ENCODE measurements around the gene GMEB2.

GMEB2 gene

GRCh38 chr20:63557481-63557891 lies 69.4 kb downstream of the GMEB2 start:
- no peak for TF ChIP-seq CTCF (IDR thresholded peaks at IDR 0.05; ENCODE audit: insufficient read depth, low read depth, low read length, missing control alignments)
- H3K4me3 ChIP-seq (ENCODE audit: low read length) = no peak overlapping the region
- DNase-seq (ENCODE audit: low read depth) = no peak

GRCh38 chr20:63556873-63557478 lies 69.9 kb downstream of the GMEB2 start:
- DNase-seq (ENCODE audit: low read depth) = no peak
- H3K4me3 ChIP-seq (ENCODE audit: low read length) = no peak overlapping the region
- TF ChIP-seq CTCF (IDR thresholded peaks at IDR 0.05; ENCODE audit: insufficient read depth, low read depth, low read length, missing control alignments) = no peak

GRCh38 chr20:63555661-63556381 lies 71.1 kb downstream of the GMEB2 start:
- no peak for TF ChIP-seq CTCF (IDR thresholded peaks at IDR 0.05; ENCODE audit: insufficient read depth, low read depth, low read length, missing control alignments)
- no peak for DNase-seq (ENCODE audit: low read depth)
- H3K4me3 ChIP-seq (ENCODE audit: low read length) = no peak overlapping the region

GRCh38 chr20:63554361-63555278 lies 72.3 kb downstream of the GMEB2 start:
- DNase-seq (ENCODE audit: low read depth) = no peak
- TF ChIP-seq CTCF (IDR thresholded peaks at IDR 0.05; ENCODE audit: insufficient read depth, low read depth, low read length, missing control alignments) = no peak
- H3K4me3 ChIP-seq (ENCODE audit: low read length) = no peak overlapping the region

GRCh38 chr20:63553933-63554290 lies 73.0 kb downstream of the GMEB2 start, which contains the start of gene FNDC11:
Gene FNDC11, plus strand, starts transcription at chr20:63554159. Its CDS starts 1,505 bp downstream, at chr20:63555664.
- DNase-seq (ENCODE audit: low read depth) = peak; percentile 20
- H3K4me3 ChIP-seq (ENCODE audit: low read length) = peak within 1 kb of the TSS; percentile 44
- TF ChIP-seq CTCF (IDR thresholded peaks at IDR 0.05; ENCODE audit: insufficient read depth, low read depth, low read length, missing control alignments) = no peak

- no peak for TF ChIP-seq CTCF (IDR thresholded peaks at IDR 0.05; ENCODE audit: insufficient read depth, low read depth, low read length, missing control alignments)
- DNase-seq (ENCODE audit: low read depth) = peak; percentile 88
- peak overlapping the region; percentile 44 for H3K4me3 ChIP-seq (ENCODE audit: low read length)
Measured at GRCh38 chr20:63553251-63553932, 73.5 kb downstream of the GMEB2 start.
